A673 (cell line): Measurements from ENCODE around the gene PLA2G4C.

Experiments used
- CTCF ChIP-seq: fragments of 300-800, 200-600 bp; sonication (generic); conservative IDR thresholded peaks from 2 replicates; pipeline ENCODE4 v1.5.1; 2017; ENCODE audit warnings: low read depth, mild to moderate bottlenecking, antibody characterized with exemption, low read length, moderate library complexity, mixed read lengths
- EZH2 ChIP-seq: fragments of 200-600 bp; sonication (generic); IDR thresholded peaks from 2 replicates; pipeline ENCODE4 v1.6.1; 2017; ENCODE audit warnings: borderline replicate concordance, low read depth, mild to moderate bottlenecking, mixed read lengths, antibody characterized with exemption, low read length; ENCODE audit not compliant: poor library complexity, severe bottlenecking

- TF ChIP-seq CTCF (no peak), EZH2 (no peak)
Observed at GRCh38 chr19:48061401-48062344, 48.9 kb downstream of the PLA2G4C start.
